Osteocyte (in vitro differentiated cells): ENCODE measurements around the gene PFDN5. TPM values are rescaled to one million over a fixed set of nuclear protein-coding genes. Genes with fewer than 3 reads are reported as not detected.

Source experiments
- DNase-seq: peaks from one replicate; pipeline ENCODE4 v3.0.0; 2021; ENCODE audit warnings: mixed read lengths; ENCODE audit not compliant: unreplicated experiment; ENCODE audit errors: extremely low spot score
- H3K27ac Mint-ChIP-seq: one replicate; pipeline ENCODE4 v1.8.0; 2021; ENCODE audit warnings: mild to moderate bottlenecking, mixed read lengths; ENCODE audit not compliant: unreplicated experiment
- H3K27me3 Mint-ChIP-seq: one replicate; pipeline ENCODE4 v1.8.0; 2021; ENCODE audit warnings: mixed read lengths; ENCODE audit not compliant: unreplicated experiment
- H3K36me3 Mint-ChIP-seq: one replicate; pipeline ENCODE4 v1.8.0; 2021; ENCODE audit warnings: mixed read lengths; ENCODE audit not compliant: unreplicated experiment
- H3K4me1 Mint-ChIP-seq: one replicate; pipeline ENCODE4 v1.8.0; 2021; ENCODE audit warnings: mixed read lengths; ENCODE audit not compliant: unreplicated experiment
- H3K4me3 Mint-ChIP-seq: one replicate; pipeline ENCODE4 v1.8.0; 2021; ENCODE audit warnings: mild to moderate bottlenecking, moderate library complexity, mixed read lengths; ENCODE audit not compliant: unreplicated experiment
- H3K9me3 Mint-ChIP-seq: one replicate; pipeline ENCODE4 v1.8.0; 2021; ENCODE audit warnings: mixed read lengths; ENCODE audit not compliant: unreplicated experiment
- CTCF ChIP-seq: fragments of 200-600 bp; sonication (generic); IDR thresholded peaks from 2 replicates; pipeline ENCODE4 v1.5.0; 2021; ENCODE audit warnings: antibody characterized with exemption, mild to moderate bottlenecking, moderate library complexity
- total RNA-seq: library from RNA; stranded (reverse); gene quantifications from 2 replicates; pipeline ENCODE4 v1.2.1, GENCODE V29; 2021

The PFDN5 gene
- total RNA-seq, 1 donor from 2014 or later: 394 TPM

GRCh38 chr12:53320352-53321195 is 25.2 kb downstream of the PFDN5 start:
- Mint-ChIP-seq H3K36me3 (peaks cover 6% of the 10 kb centered on the region), H3K9me3 (no peaks in the 10 kb centered on the region), H3K27ac (peak overlapping the region; percentile 98), H3K4me1 (peaks cover 32% of the 10 kb centered on the region), H3K27me3 (no peaks in the 10 kb centered on the region), H3K4me3 (peak overlapping the region; percentile 95)
- no peak for DNase-seq
- TF ChIP-seq CTCF: no peak

GRCh38 chr12:53324113-53324778 is 28.9 kb downstream of the PFDN5 start:
- no peak for DNase-seq
- Mint-ChIP-seq H3K27me3 (no peaks in the 10 kb centered on the region), H3K9me3 (no peaks in the 10 kb centered on the region), H3K4me1 (peaks cover 31% of the 10 kb centered on the region), H3K36me3 (no peaks in the 10 kb centered on the region), H3K4me3 (peak overlapping the region; percentile 72), H3K27ac (peak overlapping the region; percentile 96)
- TF ChIP-seq CTCF: no peak

GRCh38 chr12:53324779-53325510 is 29.6 kb downstream of the PFDN5 start:
- Mint-ChIP-seq H3K4me1 (peaks cover 29% of the 10 kb centered on the region), H3K4me3 (peak overlapping the region; percentile 72), H3K9me3 (no peaks in the 10 kb centered on the region), H3K27ac (peak overlapping the region; percentile 96), H3K27me3 (no peaks in the 10 kb centered on the region), H3K36me3 (no peaks in the 10 kb centered on the region)
- TF ChIP-seq CTCF: peak; percentile 85
- DNase-seq: peak; percentile 95

- no peaks in the 10 kb centered on the region for H3K36me3 Mint-ChIP-seq
- peaks cover 24% of the 10 kb centered on the region for H3K4me1 Mint-ChIP-seq
- no peak for DNase-seq
- no peaks in the 10 kb centered on the region for H3K9me3 Mint-ChIP-seq
- TF ChIP-seq CTCF: no peak
- H3K27me3 Mint-ChIP-seq: no peaks in the 10 kb centered on the region
- no peak overlapping the region for H3K27ac Mint-ChIP-seq
- H3K4me3 Mint-ChIP-seq: peak overlapping the region; percentile 72
These were observed 30.2 kb downstream of the PFDN5 start for GRCh38 chr12:53325511-53326061.
